HFFc6 (cell line): ENCODE results near the gene ENDOV. TPM values are rescaled to one million over a fixed set of nuclear protein-coding genes. Genes with fewer than 3 reads are reported as not detected.

Experiments used
- DNase-seq: peaks from one replicate; pipeline ENCODE4 v3.0.0-alpha.2; 2018
- H3K27ac Mint-ChIP-seq: 2 replicates; pipeline ENCODE4 v1.8.0; 2020; ENCODE audit warnings: mild to moderate bottlenecking, mixed read lengths
- H3K27me3 Mint-ChIP-seq: 2 replicates; pipeline ENCODE4 v1.8.0; 2021; ENCODE audit warnings: mild to moderate bottlenecking, moderate library complexity, mixed read lengths; ENCODE audit not compliant: insufficient read depth
- H3K36me3 Mint-ChIP-seq: 2 replicates; pipeline ENCODE4 v1.8.0; 2021; ENCODE audit warnings: low read depth, mixed read lengths
- H3K4me1 Mint-ChIP-seq: 2 replicates; pipeline ENCODE4 v1.8.0; 2020; ENCODE audit warnings: low read depth, mixed read lengths
- H3K4me3 Mint-ChIP-seq: 2 replicates; pipeline ENCODE4 v1.8.0; 2020; ENCODE audit warnings: mild to moderate bottlenecking, moderate library complexity, mixed read lengths
- H3K9me3 Mint-ChIP-seq: 2 replicates; pipeline ENCODE4 v1.8.0; 2020; ENCODE audit warnings: mild to moderate bottlenecking, mixed read lengths
- total RNA-seq, 6 experiments: library from RNA; stranded (reverse); fragmentation: NEBNext Ultra II Directional; extraction: Animal tissue kit (Norgen Biotek cat#: 25700); gene quantifications; 2 replicates in 1 of 6; 3 replicates in 5 of 6; pipeline ENCODE4 v1.2.3, GENCODE V29; 2021
- TF ChIP-seq, protein P1 (sequence below): fragments of 200-600 bp; sonication (generic); IDR thresholded peaks from 2 replicates; pipeline ENCODE4 v1.5.0; 2021; ENCODE audit warnings: antibody characterized with exemption, mild to moderate bottlenecking

The ENDOV gene
- total RNA-seq, 6 experiments from 2014 or later: 11.7 to 17.3 (median 13.7) TPM

GRCh38 chr17:80477647-80478478 is 62.9 kb downstream of the ENDOV start:
- Mint-ChIP-seq H3K36me3 (no peaks in the 10 kb centered on the region), H3K27ac (no peak overlapping the region), H3K4me1 (peaks cover 17% of the 10 kb centered on the region), H3K4me3 (no peak overlapping the region), H3K27me3 (peaks cover 42% of the 10 kb centered on the region), H3K9me3 (no peaks in the 10 kb centered on the region)
- TF ChIP-seq, protein P1, sequence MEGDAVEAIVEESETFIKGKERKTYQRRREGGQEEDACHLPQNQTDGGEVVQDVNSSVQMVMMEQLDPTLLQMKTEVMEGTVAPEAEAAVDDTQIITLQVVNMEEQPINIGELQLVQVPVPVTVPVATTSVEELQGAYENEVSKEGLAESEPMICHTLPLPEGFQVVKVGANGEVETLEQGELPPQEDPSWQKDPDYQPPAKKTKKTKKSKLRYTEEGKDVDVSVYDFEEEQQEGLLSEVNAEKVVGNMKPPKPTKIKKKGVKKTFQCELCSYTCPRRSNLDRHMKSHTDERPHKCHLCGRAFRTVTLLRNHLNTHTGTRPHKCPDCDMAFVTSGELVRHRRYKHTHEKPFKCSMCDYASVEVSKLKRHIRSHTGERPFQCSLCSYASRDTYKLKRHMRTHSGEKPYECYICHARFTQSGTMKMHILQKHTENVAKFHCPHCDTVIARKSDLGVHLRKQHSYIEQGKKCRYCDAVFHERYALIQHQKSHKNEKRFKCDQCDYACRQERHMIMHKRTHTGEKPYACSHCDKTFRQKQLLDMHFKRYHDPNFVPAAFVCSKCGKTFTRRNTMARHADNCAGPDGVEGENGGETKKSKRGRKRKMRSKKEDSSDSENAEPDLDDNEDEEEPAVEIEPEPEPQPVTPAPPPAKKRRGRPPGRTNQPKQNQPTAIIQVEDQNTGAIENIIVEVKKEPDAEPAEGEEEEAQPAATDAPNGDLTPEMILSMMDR: peak; percentile 68
- no peak for DNase-seq

DNA sequence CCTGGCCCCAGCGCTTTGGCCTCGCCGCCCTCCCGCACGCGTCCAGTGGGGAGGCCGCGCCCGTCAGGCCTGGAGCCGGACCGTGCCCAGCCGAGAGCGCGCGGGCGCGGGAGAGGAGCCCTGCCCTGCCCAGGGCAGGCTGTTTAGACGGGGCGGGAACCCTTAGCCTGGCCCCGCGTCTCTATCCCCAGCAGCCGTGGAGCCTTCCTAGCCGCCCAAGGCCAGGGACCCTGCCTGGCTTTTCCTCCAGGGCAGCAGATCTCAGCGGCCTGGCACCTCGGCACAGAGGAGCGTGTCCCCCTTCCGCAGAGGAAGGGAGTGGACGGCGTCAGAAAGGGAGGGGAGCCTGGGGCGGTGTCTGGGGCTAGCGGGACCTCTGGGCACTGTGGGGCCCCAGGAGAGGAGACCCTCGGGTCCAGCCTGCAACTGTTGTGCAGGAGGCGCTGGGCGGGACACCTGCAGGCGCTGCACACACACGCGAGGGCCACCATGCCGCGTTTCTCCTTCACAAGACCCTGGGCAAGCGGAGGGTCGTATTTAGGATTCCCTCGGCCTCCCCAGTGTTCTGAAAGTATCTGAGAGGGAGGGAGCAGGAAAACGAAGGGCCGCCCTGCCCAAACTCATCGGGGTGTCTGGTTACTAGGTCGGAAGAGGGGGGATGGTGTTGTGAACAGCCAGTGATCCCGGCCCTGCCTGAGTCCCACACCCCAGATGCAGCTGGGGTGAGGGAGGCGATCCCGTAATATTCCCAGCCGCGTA is 63.7 kb downstream of the ENDOV start:
- H3K36me3 Mint-ChIP-seq: no peaks in the 10 kb centered on the region
- no peak overlapping the region for H3K4me3 Mint-ChIP-seq
- H3K9me3 Mint-ChIP-seq: no peaks in the 10 kb centered on the region
- no peak overlapping the region for H3K27ac Mint-ChIP-seq
- TF ChIP-seq, protein P1: no peak
- peaks cover 23% of the 10 kb centered on the region for H3K4me1 Mint-ChIP-seq
- peaks cover 35% of the 10 kb centered on the region for H3K27me3 Mint-ChIP-seq
- DNase-seq: no peak

DNA sequence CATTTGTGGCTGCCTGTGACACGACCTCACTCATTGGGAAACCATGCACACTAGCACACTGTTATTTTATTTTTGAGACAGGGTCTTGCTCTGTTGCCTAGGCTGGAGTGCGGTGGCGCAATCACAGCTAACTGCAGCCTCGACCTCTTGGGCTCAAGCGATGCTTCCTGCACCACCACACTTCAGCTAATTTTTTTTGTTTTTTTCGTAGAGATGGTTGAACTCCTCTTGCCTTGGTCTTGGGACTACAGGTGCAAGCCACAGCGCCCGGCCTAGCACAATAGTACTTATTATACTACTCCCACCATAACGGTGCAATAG is 64.2 kb downstream of the ENDOV start:
- Mint-ChIP-seq H3K4me3 (no peak overlapping the region), H3K9me3 (no peaks in the 10 kb centered on the region), H3K27me3 (peaks cover 29% of the 10 kb centered on the region), H3K36me3 (no peaks in the 10 kb centered on the region), H3K4me1 (peaks cover 23% of the 10 kb centered on the region), H3K27ac (no peak overlapping the region)
- TF ChIP-seq, protein P1: no peak
- no peak for DNase-seq

- H3K9me3 Mint-ChIP-seq: no peaks in the 10 kb centered on the region
- no peak overlapping the region for H3K27ac Mint-ChIP-seq
- H3K4me1 Mint-ChIP-seq: peaks cover 12% of the 10 kb centered on the region
- DNase-seq: no peak
- no peak overlapping the region for H3K4me3 Mint-ChIP-seq
- peaks cover 25% of the 10 kb centered on the region for H3K27me3 Mint-ChIP-seq
- TF ChIP-seq, protein P1: no peak
- H3K36me3 Mint-ChIP-seq: no peaks in the 10 kb centered on the region
Measured at GRCh38 chr17:80480248-80480647, 65.3 kb downstream of the ENDOV start.

DNA sequence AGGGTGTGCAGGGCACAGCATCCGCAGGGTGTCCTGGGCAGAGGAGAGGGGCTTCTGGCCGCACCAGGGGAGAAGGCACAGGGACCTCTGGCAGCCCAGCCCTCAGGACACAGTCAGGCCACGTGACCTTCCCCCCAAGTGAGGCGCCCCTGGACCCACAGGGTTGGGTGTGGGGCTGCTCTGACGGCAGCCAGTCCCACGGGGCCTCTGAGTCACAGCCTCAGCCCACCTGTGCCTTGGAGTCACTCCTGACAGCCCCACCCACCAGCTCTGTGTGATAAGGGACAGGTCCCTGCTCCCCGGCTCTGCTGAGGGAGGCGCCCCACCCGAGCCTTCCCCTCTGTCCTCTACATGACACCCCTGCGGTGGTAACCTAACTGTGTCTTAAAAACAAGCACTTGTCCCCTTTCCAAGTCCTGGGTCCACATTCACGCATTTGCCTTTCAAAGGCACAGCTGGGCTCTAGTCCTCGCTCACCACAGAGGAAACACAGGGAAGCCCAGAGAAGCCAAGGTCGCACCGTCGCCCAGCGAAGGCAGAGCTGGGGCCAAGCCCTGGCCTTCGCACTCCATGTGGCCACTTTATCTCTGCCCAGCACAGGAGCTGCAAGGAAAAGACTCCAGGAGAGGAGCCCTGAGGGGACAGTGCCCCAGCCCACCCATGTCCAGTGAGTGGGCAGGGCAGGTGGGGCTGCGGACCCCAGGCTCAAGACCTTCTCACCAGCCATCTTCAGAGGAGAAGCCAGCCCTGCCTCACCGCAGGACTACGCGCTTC is 66.5 kb downstream of the ENDOV start:
- no peak overlapping the region for H3K27ac Mint-ChIP-seq
- no peaks in the 10 kb centered on the region for H3K9me3 Mint-ChIP-seq
- H3K4me3 Mint-ChIP-seq: no peak overlapping the region
- H3K4me1 Mint-ChIP-seq: peaks cover 11% of the 10 kb centered on the region; the same call in 1 of the 2 replicates
- TF ChIP-seq, protein P1: no peak
- H3K36me3 Mint-ChIP-seq: no peaks in the 10 kb centered on the region
- peaks cover 24% of the 10 kb centered on the region for H3K27me3 Mint-ChIP-seq
- no peak for DNase-seq
